Activated CD8-positive, alpha-beta memory T cell treated with anti-CD3 and anti-CD28 coated beads, Interleukin-2, amount 10 ng/mL, durations not matched to agents 7 days and 5 days (primary cell): ENCODE data around the gene RXRA. TPM values are rescaled to one million over a fixed set of nuclear protein-coding genes. Genes with fewer than 3 reads are reported as not detected.

ENCODE experiments used
- ATAC-seq: fragments of 150-1000 bp; cut with Tn5 transposase; one replicate; pipeline ENCODE4 v1.10.0; 2021; ENCODE audit warnings: moderate library complexity
- CTCF ChIA-PET: fragments of 350-600 bp; sonication (Branson Sonifier 250); formaldehyde crosslinking; loops from one replicate; lab custom pipeline; 2021; ENCODE audit warnings: antibody characterized with exemption; lab: Charles Lee
- DNase-seq: peaks from one replicate; pipeline ENCODE4 v3.0.0-alpha.2; 2020
- H3K27ac Mint-ChIP-seq: one replicate; pipeline ENCODE4 v1.8.0; 2021; ENCODE audit warnings: mild to moderate bottlenecking, mixed read lengths
- H3K27me3 Mint-ChIP-seq: one replicate; pipeline ENCODE4 v1.8.0; 2021; ENCODE audit warnings: mixed read lengths
- H3K36me3 Mint-ChIP-seq: one replicate; pipeline ENCODE4 v1.8.0; 2021; ENCODE audit warnings: mild to moderate bottlenecking, mixed read lengths
- H3K4me1 Mint-ChIP-seq: one replicate; pipeline ENCODE4 v1.8.0; 2021; ENCODE audit warnings: mixed read lengths
- H3K4me3 Mint-ChIP-seq: one replicate; pipeline ENCODE4 v1.8.0; 2021; ENCODE audit warnings: mild to moderate bottlenecking, moderate library complexity, mixed read lengths
- H3K9me3 Mint-ChIP-seq: one replicate; pipeline ENCODE4 v1.8.0; 2022; ENCODE audit warnings: low read depth, mixed read lengths
- total RNA-seq, 2 experiments: library from RNA; stranded (reverse); gene quantifications; one replicate each; pipeline ENCODE4 v1.2.3, GENCODE V29; 2021

RXRA gene
- total RNA-seq, 2 experiments from 2014 or later, result 0.91 to 1.5 TPM

GRCh38 chr9:134335486-134336220 is 9.4 kb downstream of the RXRA start:
- ATAC-seq (no peak), DNase-seq (no peak)
- Mint-ChIP-seq H3K36me3 (no peaks in the 10 kb centered on the region), H3K27me3 (no peaks in the 10 kb centered on the region), H3K9me3 (no peaks in the 10 kb centered on the region), H3K4me1 (no peaks in the 10 kb centered on the region), H3K4me3 (no peak overlapping the region), H3K27ac (no peak overlapping the region)
- CTCF ChIA-PET, result no interaction called here

- CTCF ChIA-PET, result no interaction called here
- no peaks in the 10 kb centered on the region for H3K4me1 Mint-ChIP-seq
Measured at GRCh38 chr9:134336228-134336627, 10.0 kb downstream of the RXRA start.

GRCh38 chr9:134336924-134337323 is 10.7 kb downstream of the RXRA start:
- Mint-ChIP-seq H3K36me3 (no peaks in the 10 kb centered on the region), H3K4me3 (no peak overlapping the region), H3K27ac (no peak overlapping the region), H3K4me1 (no peaks in the 10 kb centered on the region), H3K27me3 (no peaks in the 10 kb centered on the region), H3K9me3 (no peaks in the 10 kb centered on the region)
- DNase-seq (no peak), ATAC-seq (no peak)
- CTCF ChIA-PET, result no interaction called here

More at GRCh38 chr9:134336228-134336627, 10.0 kb downstream of the RXRA start:
- H3K36me3 Mint-ChIP-seq, result no peaks in the 10 kb centered on the region
- ATAC-seq (no peak), DNase-seq (no peak)
- H3K4me3 Mint-ChIP-seq, result no peak overlapping the region
- no peaks in the 10 kb centered on the region for H3K9me3 Mint-ChIP-seq
- H3K27ac Mint-ChIP-seq, result no peak overlapping the region
- H3K27me3 Mint-ChIP-seq, result no peaks in the 10 kb centered on the region

- no peak overlapping the region for H3K27ac Mint-ChIP-seq
- no peaks in the 10 kb centered on the region for H3K4me1 Mint-ChIP-seq
- ATAC-seq (no peak), DNase-seq (no peak)
- CTCF ChIA-PET, result no interaction called here
- no peaks in the 10 kb centered on the region for H3K9me3 Mint-ChIP-seq
- no peaks in the 10 kb centered on the region for H3K36me3 Mint-ChIP-seq
- no peak overlapping the region for H3K4me3 Mint-ChIP-seq
- H3K27me3 Mint-ChIP-seq, result no peaks in the 10 kb centered on the region
Measured at GRCh38 chr9:134337469-134337868, 11.2 kb downstream of the RXRA start.

GRCh38 chr9:134338394-134339182 is 12.3 kb downstream of the RXRA start:
- H3K27me3 Mint-ChIP-seq, result no peaks in the 10 kb centered on the region
- no peak for ATAC-seq
- CTCF ChIA-PET, result no interaction called here

GRCh38 chr9:134339183-134339806 is 13.0 kb downstream of the RXRA start:
- H3K4me1 Mint-ChIP-seq, result peaks cover 4% of the 10 kb centered on the region
- H3K9me3 Mint-ChIP-seq, result no peaks in the 10 kb centered on the region
- H3K36me3 Mint-ChIP-seq, result no peaks in the 10 kb centered on the region
- ATAC-seq (no peak), DNase-seq (no peak)
- no peak overlapping the region for H3K4me3 Mint-ChIP-seq
- H3K27me3 Mint-ChIP-seq, result no peaks in the 10 kb centered on the region
- H3K27ac Mint-ChIP-seq, result no peak overlapping the region
- CTCF ChIA-PET, result no interaction called here

More at GRCh38 chr9:134338394-134339182, 12.3 kb downstream of the RXRA start:
- no peak overlapping the region for H3K4me3 Mint-ChIP-seq
- no peaks in the 10 kb centered on the region for H3K4me1 Mint-ChIP-seq
- H3K9me3 Mint-ChIP-seq, result no peaks in the 10 kb centered on the region
- H3K27ac Mint-ChIP-seq, result no peak overlapping the region
- H3K36me3 Mint-ChIP-seq, result no peaks in the 10 kb centered on the region
- no peak for DNase-seq

GRCh38 chr9:134340475-134341160 is 14.4 kb downstream of the RXRA start:
- DNase-seq (no peak), ATAC-seq (no peak)
- no peak overlapping the region for H3K4me3 Mint-ChIP-seq
- CTCF ChIA-PET, result no interaction called here
- H3K27me3 Mint-ChIP-seq, result no peaks in the 10 kb centered on the region
- H3K4me1 Mint-ChIP-seq, result peaks cover 11% of the 10 kb centered on the region
- H3K9me3 Mint-ChIP-seq, result no peaks in the 10 kb centered on the region
- H3K36me3 Mint-ChIP-seq, result no peaks in the 10 kb centered on the region
- no peak overlapping the region for H3K27ac Mint-ChIP-seq

GRCh38 chr9:134341306-134341705 is 15.1 kb downstream of the RXRA start:
- CTCF ChIA-PET, result no interaction called here
- ATAC-seq (no peak), DNase-seq (no peak)
- H3K27ac Mint-ChIP-seq, result no peak overlapping the region
- no peaks in the 10 kb centered on the region for H3K36me3 Mint-ChIP-seq
- H3K4me3 Mint-ChIP-seq, result no peak overlapping the region
- no peaks in the 10 kb centered on the region for H3K9me3 Mint-ChIP-seq
- no peaks in the 10 kb centered on the region for H3K27me3 Mint-ChIP-seq
- peaks cover 11% of the 10 kb centered on the region for H3K4me1 Mint-ChIP-seq

- DNase-seq, result no peak
- Mint-ChIP-seq H3K27me3 (no peaks in the 10 kb centered on the region), H3K4me3 (no peak overlapping the region), H3K9me3 (no peaks in the 10 kb centered on the region), H3K27ac (no peak overlapping the region), H3K36me3 (no peaks in the 10 kb centered on the region), H3K4me1 (peaks cover 11% of the 10 kb centered on the region)
- CTCF ChIA-PET, result no interaction called here
- no peak for ATAC-seq
Measured at GRCh38 chr9:134341929-134342745, 15.9 kb downstream of the RXRA start.

GRCh38 chr9:134342746-134343115 is 16.5 kb downstream of the RXRA start:
- H3K36me3 Mint-ChIP-seq, result no peaks in the 10 kb centered on the region
- H3K4me1 Mint-ChIP-seq, result peaks cover 11% of the 10 kb centered on the region
- no peak overlapping the region for H3K4me3 Mint-ChIP-seq
- H3K27me3 Mint-ChIP-seq, result no peaks in the 10 kb centered on the region
- CTCF ChIA-PET, result no interaction called here
- DNase-seq (no peak), ATAC-seq (no peak)
- H3K9me3 Mint-ChIP-seq, result no peaks in the 10 kb centered on the region
- no peak overlapping the region for H3K27ac Mint-ChIP-seq

GRCh38 chr9:134343637-134344036 is 17.4 kb downstream of the RXRA start:
- ATAC-seq (no peak), DNase-seq (no peak)
- CTCF ChIA-PET, result interaction anchor here (0.9 kb wide), 1 partner anchor 15 kb away, joined by 3 read pairs; no protein-coding TSS in a partner anchor
- no peak overlapping the region for H3K4me3 Mint-ChIP-seq
- no peak overlapping the region for H3K27ac Mint-ChIP-seq
- H3K9me3 Mint-ChIP-seq, result no peaks in the 10 kb centered on the region
- no peaks in the 10 kb centered on the region for H3K36me3 Mint-ChIP-seq
- H3K4me1 Mint-ChIP-seq, result peaks cover 11% of the 10 kb centered on the region
- H3K27me3 Mint-ChIP-seq, result no peaks in the 10 kb centered on the region

- Mint-ChIP-seq H3K4me1 (peaks cover 11% of the 10 kb centered on the region), H3K27ac (peak overlapping the region; percentile 45), H3K36me3 (no peaks in the 10 kb centered on the region), H3K4me3 (no peak overlapping the region), H3K9me3 (no peaks in the 10 kb centered on the region), H3K27me3 (no peaks in the 10 kb centered on the region)
- DNase-seq (peak; percentile 67), ATAC-seq (peak; percentile 76)
- CTCF ChIA-PET, result interaction anchor here (0.6 to 0.9 kb wide), 2 partner anchors 16 to 507 kb away, joined by 3 to 4 read pairs; no protein-coding TSS in a partner anchor
Measured at GRCh38 chr9:134344068-134344799, 18.0 kb downstream of the RXRA start.
